Choroid plexus epithelial cell (primary cell): ENCODE data around the gene SSR4.
"Not testable (repeated sequence)": the region's sequence is repeated elsewhere in the genome, so short reads cannot be mapped to it uniquely, and the experiment has no call there.

Source experiments
- DNase-seq: peaks from one replicate; pipeline ENCODE4 v3.0.0-alpha.2; 2010; ENCODE audit warnings: low read depth
- H3K4me3 ChIP-seq: 2 replicates; pipeline ENCODE4 v1.5.1; 2011; ENCODE audit warnings: low read depth, mild to moderate bottlenecking, control low read depth, low read length, moderate library complexity
- CTCF ChIP-seq: conservative IDR thresholded peaks from 2 replicates; pipeline ENCODE4 v1.5.1; 2011; ENCODE audit warnings: low read depth, mild to moderate bottlenecking, control low read depth, inconsistent platforms, low read length, moderate library complexity

The SSR4 gene

GRCh38 chrX:153794018-153794896 is at the start of gene SSR4, which contains the start of gene IDH3G:
SSR4 (plus strand) TSS chrX:153794668; CDS start chrX:153794688, 20 bp downstream.
IDH3G (minus strand) TSS chrX:153794375; CDS start chrX:153794326, 49 bp downstream.
- TF ChIP-seq CTCF = peak; percentile 11
- DNase-seq = peak; percentile 96

GRCh38 chrX:153745067-153745433 is 49.4 kb upstream of the SSR4 start:
- not testable (repeated sequence) for H3K4me3 ChIP-seq, DNase-seq

More at GRCh38 chrX:153794018-153794896, at the start of gene SSR4, which contains the start of gene IDH3G:
- peak within 1 kb of the TSS; percentile 90 for H3K4me3 ChIP-seq

- no peak overlapping the region for H3K4me3 ChIP-seq
- no peak for DNase-seq
- no peak for TF ChIP-seq CTCF
These were observed 48.1 kb upstream of the SSR4 start for GRCh38 chrX:153746359-153746758.

- not testable (repeated sequence) for H3K4me3 ChIP-seq, DNase-seq
These were observed 47.5 kb upstream of the SSR4 start for GRCh38 chrX:153746991-153747390.

GRCh38 chrX:153749017-153749416 is 45.5 kb upstream of the SSR4 start:
- not testable (repeated sequence) for H3K4me3 ChIP-seq, DNase-seq

GRCh38 chrX:153750127-153750774 is 44.2 kb upstream of the SSR4 start:
- no peak for DNase-seq
- H3K4me3 ChIP-seq = no peak overlapping the region
- no peak for TF ChIP-seq CTCF

- DNase-seq = no peak
- H3K4me3 ChIP-seq = no peak overlapping the region
- no peak for TF ChIP-seq CTCF
These were observed 39.3 kb upstream of the SSR4 start for GRCh38 chrX:153755136-153755535.

GRCh38 chrX:153761863-153762262 is 32.6 kb upstream of the SSR4 start:
- H3K4me3 ChIP-seq = no peak overlapping the region
- TF ChIP-seq CTCF = no peak
- DNase-seq = no peak
